Mesothelial cell of epicardium (in vitro differentiated cells): ENCODE measurements around the gene ZBTB8OS. TPM values are rescaled to one million over a fixed set of nuclear protein-coding genes. Genes with fewer than 3 reads are reported as not detected.
"Not testable (repeated sequence)": the region's sequence is repeated elsewhere in the genome, so short reads cannot be mapped to it uniquely, and the experiment has no call there.

Experiments used
- DNase-seq, 2 experiments: peaks; one replicate each; pipeline ENCODE4 v3.0.0; 2021; ENCODE audit warnings: low spot score in 2 of 2; ENCODE audit not compliant: unreplicated experiment in 2 of 2
- H3K27ac Mint-ChIP-seq: 2 replicates; pipeline ENCODE4 v1.8.0; 2021; ENCODE audit warnings: mixed read lengths
- H3K27me3 Mint-ChIP-seq: 2 replicates; pipeline ENCODE4 v1.8.0; 2021; ENCODE audit warnings: low read depth, mixed read lengths
- H3K36me3 Mint-ChIP-seq: 2 replicates; pipeline ENCODE4 v1.8.0; 2021; ENCODE audit warnings: mixed read lengths
- H3K4me1 Mint-ChIP-seq: 2 replicates; pipeline ENCODE4 v1.8.0; 2021; ENCODE audit warnings: mixed read lengths
- H3K4me3 Mint-ChIP-seq: 2 replicates; pipeline ENCODE4 v1.8.0; 2021; ENCODE audit warnings: mild to moderate bottlenecking, moderate library complexity, mixed read lengths
- H3K9me3 Mint-ChIP-seq: 2 replicates; pipeline ENCODE4 v1.8.0; 2021; ENCODE audit warnings: mixed read lengths
- CTCF ChIP-seq: fragments of 200-600 bp; sonication (generic); IDR thresholded peaks from one replicate; pipeline ENCODE4 v1.5.0; 2021; ENCODE audit warnings: antibody characterized with exemption; ENCODE audit not compliant: unreplicated experiment
- total RNA-seq: library from RNA; stranded (reverse); gene quantifications from 3 replicates; pipeline ENCODE4 v1.2.1, GENCODE V29; 2021

Gene ZBTB8OS
- total RNA-seq, 1 donor from 2014 or later: 41.3 TPM

- Mint-ChIP-seq H3K27me3 (no peaks in the 10 kb centered on the region), H3K36me3 (peaks cover 58% of the 10 kb centered on the region), H3K4me3 (no peak overlapping the region), H3K9me3 (no peaks in the 10 kb centered on the region), H3K27ac (no peak overlapping the region), H3K4me1 (no peaks in the 10 kb centered on the region)
- no peak for DNase-seq
- TF ChIP-seq CTCF: no peak
Measured at GRCh38 chr1:32676945-32677344, 26.6 kb upstream of the ZBTB8OS start.

DNA sequence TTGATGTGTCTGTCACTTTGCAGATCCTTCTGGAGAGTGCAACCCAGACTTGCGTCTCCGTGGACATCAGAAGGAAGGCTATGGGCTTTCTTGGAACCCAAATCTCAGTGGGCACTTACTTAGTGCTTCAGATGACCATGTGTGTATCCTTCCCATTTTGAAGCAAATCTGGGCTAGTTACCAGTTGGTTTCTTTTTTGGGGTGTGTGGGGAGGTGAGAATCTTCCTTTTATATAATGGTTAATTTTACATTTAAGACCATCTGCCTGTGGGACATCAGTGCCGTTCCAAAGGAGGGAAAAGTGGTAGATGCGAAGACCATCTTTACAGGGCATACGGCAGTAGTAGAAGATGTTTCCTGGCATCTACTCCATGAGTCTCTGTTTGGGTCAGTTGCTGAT lies 18.4 kb upstream of the ZBTB8OS start:
- H3K36me3 Mint-ChIP-seq: peaks cover 46% of the 10 kb centered on the region

GRCh38 chr1:32666901-32667566 lies 16.7 kb upstream of the ZBTB8OS start:
- peak overlapping the region; percentile 92 for H3K27ac Mint-ChIP-seq
- no peak for TF ChIP-seq CTCF
- H3K4me3 Mint-ChIP-seq: no peak overlapping the region
- peaks cover 15% of the 10 kb centered on the region for H3K4me1 Mint-ChIP-seq
- no peaks in the 10 kb centered on the region for H3K9me3 Mint-ChIP-seq
- peaks cover 36% of the 10 kb centered on the region for H3K36me3 Mint-ChIP-seq
- no peaks in the 10 kb centered on the region for H3K27me3 Mint-ChIP-seq
- DNase-seq: no peak

More for the DNA sequence above, 18.4 kb upstream of the ZBTB8OS start:
- H3K9me3 Mint-ChIP-seq, H3K27me3 Mint-ChIP-seq, H3K4me3 Mint-ChIP-seq, DNase-seq: not testable (repeated sequence)
- Mint-ChIP-seq H3K27ac (peak overlapping the region; percentile 43), H3K4me1 (peaks cover 15% of the 10 kb centered on the region)

GRCh38 chr1:32665915-32666314 lies 15.6 kb upstream of the ZBTB8OS start:
- Mint-ChIP-seq H3K4me1 (peaks cover 15% of the 10 kb centered on the region), H3K27ac (peak overlapping the region; percentile 78), H3K36me3 (peaks cover 34% of the 10 kb centered on the region), H3K27me3 (no peaks in the 10 kb centered on the region), H3K9me3 (no peaks in the 10 kb centered on the region), H3K4me3 (no peak overlapping the region)
- no peak for TF ChIP-seq CTCF
- DNase-seq: no peak

- H3K27ac Mint-ChIP-seq: no peak overlapping the region
- no peak for DNase-seq
- H3K27me3 Mint-ChIP-seq: no peaks in the 10 kb centered on the region
- H3K4me3 Mint-ChIP-seq: no peak overlapping the region
- peaks cover 49% of the 10 kb centered on the region for H3K36me3 Mint-ChIP-seq
- H3K9me3 Mint-ChIP-seq: peaks cover 8% of the 10 kb centered on the region
- H3K4me1 Mint-ChIP-seq: peaks cover 13% of the 10 kb centered on the region
- TF ChIP-seq CTCF: no peak
Measured at GRCh38 chr1:32659581-32659980, 9.2 kb upstream of the ZBTB8OS start.

- Mint-ChIP-seq H3K9me3 (no peaks in the 10 kb centered on the region), H3K4me3 (peak overlapping the region; percentile 82), H3K4me1 (peaks cover 52% of the 10 kb centered on the region), H3K36me3 (peaks cover 23% of the 10 kb centered on the region), H3K27ac (peak overlapping the region; percentile 99), H3K27me3 (no peaks in the 10 kb centered on the region)
- no peak for DNase-seq
- no peak for TF ChIP-seq CTCF
Measured at GRCh38 chr1:32652244-32652962, 2.1 kb upstream of the ZBTB8OS start.
